NCI-H1694 treated with DMSO at 0.1 percent for 48 hours (cell line): Measurements from ENCODE around the gene PXMP4.

ENCODE experiments used
- DNase-seq: peaks from one replicate; lab custom pipeline; 2025; lab: John Stamatoyannopoulos, UW

Gene PXMP4

DNA sequence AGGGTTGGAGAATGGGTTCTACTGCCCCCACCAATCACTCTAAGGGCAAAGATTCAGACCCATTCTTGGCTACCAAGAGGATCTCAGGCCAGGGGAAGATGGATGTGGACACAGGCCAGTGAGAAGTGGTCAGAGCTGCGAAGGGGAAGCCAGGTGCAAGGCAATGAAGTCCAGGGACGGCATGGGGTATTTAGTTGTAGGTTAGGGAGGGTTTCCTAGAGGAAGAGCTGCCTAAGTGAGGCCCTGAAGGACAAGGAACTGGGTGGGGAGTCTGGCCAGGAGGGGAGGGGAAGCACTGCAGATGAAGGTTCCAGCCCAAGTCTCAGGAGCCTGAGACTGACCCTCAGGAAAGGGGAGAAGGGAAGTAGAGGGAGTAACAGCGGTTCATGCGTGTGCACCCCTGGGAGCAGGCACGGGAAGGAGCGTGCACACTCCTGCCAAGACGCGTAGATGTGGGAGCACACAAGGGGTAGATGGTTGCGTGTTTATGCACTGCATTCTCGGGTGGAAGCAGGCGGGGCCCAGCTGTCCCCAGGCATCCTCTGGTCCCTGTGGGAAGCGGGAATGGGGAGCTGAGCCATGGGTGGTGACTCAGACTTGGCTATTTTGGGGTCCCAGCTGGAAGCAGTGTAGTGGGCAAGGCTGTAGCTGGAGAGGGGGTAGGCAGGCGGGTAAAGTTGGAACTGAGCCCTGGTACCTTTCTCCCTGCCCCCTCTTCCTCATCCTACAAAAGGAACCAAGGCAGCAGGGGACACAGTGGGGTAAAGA, 50.1 kb downstream of the PXMP4 start:
- DNase-seq, result no peak

DNA sequence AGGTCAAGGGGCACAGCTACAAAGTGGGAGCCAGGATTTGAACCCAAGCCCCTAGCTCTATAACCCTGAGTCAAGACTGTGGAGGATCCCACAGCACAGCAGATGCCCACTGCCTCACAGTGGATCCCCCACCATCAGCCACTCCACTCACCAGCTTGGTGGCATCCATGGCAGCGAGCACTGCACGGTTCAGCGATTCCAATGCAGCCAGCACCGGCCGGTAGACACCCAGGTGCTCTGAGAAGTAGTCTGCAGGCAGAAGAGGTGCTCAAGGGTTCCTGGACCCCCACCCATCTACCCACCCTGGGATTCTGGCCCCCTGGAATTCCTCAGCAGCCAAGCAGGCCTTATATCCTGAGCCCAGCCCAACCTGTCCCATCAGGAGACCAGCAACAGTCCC, 50.9 kb downstream of the PXMP4 start:
- no peak for DNase-seq

DNA sequence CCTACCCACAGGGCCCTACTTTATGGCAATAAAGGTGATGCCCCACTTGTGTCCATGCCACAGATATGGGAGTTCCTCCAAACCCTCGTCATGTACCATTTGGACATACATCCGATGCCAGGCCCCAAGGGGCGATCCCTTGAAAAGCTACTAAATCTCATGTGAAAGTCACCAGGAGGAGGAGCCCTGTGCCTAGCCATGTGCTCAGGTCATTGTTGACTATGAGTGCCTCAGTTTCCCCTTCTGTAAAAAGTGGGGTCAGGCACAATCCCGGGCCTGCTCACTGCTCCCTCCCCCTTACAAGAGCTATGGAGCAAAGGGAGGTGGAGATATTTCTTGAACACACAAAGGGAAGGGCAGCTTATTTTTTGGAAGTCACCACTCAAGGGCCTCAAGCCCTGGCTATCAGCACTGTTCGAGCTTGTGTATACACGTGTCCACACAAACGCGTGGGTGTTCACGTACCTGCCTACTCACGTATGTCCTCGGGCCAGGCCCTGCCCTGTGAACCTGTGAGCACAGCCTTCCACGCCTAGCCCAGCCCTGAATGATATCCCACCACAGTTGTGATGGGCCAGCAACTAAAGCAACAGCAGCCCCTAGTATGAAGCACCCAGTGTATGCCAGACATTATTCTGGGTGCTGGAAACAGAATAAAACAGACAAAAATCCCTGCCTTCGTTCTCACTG, 51.5 kb downstream of the PXMP4 start:
- no peak for DNase-seq

DNA sequence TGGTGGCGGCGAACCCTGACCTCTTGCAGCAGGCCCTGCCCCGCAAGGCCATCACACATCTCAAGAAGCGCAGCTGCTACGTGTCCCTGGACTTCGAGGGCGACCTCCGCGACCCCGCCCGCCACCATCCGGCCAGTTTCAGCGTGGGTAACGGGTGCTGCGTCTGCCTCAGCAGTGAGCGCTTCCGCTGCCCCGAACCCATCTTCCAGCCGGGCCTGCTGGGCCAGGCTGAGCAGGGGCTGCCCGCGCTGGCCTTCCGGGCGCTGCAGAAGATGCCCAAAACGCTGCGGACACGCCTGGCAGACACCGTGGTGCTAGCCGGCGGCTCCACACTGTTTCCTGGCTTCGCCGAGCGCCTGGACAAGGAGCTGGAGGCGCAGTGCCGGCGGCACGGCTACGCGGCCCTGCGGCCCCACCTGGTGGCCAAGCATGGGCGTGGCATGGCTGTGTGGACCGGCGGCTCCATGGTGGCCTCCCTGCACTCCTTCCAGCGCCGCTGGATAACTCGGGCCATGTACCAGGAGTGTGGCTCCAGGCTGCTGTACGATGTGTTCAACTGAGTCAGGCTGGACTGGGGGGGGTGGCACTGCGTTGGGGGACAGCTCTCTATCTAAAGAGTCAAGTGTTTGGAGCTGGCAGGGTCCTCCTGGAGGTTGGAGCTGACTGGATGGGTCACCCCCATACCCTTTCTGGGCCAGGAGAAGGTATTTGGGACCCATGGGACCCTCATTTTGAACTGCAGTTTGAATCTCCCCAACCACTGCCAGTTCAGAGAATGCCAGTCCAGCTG, 52.2 kb downstream of the PXMP4 start:
- no peak for DNase-seq

DNA sequence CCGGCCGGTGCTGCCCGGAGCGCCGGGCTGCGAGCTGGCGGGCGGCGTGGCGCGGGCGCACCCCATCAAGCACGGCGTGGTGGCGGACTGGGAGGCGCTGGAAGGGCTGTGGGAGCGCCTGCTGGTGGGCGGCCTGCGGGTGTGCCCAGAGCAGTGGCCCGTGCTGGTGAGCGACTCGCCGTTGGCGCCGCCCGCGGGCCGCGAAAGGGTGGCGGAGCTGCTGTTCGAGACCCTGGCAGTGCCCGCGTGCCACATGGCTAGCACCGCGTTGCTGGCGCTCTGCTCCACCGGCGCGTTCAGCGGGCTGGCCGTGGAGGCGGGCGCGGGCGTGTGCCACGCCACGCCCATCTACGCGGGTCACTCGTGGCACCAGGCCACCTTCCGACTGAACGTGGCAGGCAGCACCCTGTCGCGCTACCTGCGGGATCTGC, 52.9 kb downstream of the PXMP4 start:
- DNase-seq, result no peak

DNA sequence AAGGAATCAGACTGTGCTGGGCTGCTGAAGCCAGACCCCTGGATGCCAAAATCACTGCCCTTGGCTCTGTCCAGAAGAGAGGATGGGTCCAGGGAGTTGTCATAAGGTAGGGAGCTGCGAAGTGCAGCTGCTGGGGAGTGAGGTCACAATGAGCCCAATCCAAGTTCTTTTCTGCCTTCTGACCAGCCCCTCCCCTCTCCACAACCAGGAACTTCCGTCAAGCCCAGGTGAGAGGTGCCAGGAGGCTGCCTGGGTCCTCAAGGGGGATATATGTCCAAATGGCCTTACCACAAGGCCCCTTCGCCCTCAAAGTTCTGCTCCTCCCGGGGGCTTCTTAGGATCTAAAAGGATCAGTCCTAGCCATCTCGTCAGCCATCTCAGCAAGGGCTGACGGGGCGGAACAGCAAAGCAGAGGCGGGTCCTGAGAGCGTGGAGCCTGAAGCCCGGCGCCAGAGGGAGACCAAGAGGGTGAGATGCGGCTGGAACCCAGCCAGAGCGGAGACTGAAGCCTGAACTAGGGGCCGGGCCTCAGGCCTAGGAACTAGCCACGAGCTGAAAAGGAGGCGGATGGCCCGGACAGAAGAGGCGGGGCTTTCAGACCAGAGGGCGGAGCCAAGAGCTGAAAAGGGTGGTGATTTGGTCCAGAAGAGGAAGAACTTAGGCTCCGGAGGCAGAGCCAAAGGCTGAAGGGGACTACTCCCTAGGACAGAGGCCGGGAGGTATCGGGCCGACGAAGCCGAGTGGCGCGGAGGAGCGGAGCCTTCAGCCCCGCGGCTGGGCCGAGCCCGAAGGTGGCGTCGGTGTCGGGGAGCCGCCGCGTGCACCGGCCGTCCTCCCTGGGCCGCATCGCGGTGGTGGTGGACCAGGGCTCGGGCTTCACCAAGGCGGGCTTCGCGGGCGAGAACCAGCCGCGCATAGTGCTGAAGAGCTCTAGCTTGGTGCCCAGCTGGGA, 53.5 kb downstream of the PXMP4 start, which contains the start of gene ACTL10:
ACTL10 (plus strand) TSS at position 651 of the 952 bp plus-strand sequence. CDS start 555 bp downstream, outside the sequence.
- DNase-seq, result peak; percentile 5

- no peak for DNase-seq
Measured at GRCh38 chr20:33664762-33665144, 55.4 kb downstream of the PXMP4 start.

GRCh38 chr20:33664085-33664761, 55.9 kb downstream of the PXMP4 start:
- no peak for DNase-seq

DNA sequence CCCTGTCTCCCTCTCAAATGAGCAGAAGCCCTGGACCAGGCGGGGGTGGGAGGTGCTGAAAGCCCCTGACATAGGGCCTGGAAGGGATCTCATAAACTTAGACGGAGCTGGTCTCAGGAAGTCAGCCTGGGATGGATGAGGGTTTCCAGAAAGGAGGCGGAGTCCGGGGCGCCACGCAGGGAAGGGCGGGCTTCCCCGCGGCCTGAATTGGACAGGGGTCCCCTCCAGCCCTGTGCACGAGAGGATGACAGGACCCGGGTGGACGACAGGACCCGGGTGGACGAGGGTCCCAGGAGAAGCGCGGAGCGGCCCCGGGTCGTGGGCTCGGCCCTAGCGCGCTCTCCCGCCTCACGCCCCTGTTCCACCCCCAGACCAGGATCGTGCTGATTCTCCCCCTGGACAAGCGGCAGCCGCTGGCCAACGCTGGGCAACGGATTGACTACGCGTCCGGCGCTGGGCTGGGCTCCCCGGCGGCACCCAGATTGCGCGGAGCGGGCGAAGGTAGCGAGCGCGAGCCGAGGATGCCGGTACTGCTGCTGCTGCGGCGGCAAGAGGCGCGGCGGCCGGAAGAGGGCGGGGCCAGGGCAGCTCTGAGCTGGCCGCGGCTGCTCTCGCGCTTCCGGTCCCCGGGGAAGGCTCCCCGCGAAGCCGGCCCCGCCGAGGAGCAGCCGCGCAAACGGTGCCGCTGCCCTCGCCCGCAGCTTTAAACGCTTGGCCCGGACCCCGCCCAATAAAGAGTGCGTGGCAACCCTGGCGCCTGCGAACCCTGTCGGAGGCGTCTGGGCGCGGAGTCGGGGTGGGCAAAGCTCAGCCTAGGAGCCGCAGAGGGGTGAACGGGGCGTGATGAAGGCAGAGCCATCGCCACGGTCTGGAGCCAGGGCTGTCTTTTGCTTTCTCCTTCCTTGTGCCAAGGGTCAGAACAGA, 56.7 kb downstream of the PXMP4 start:
- peak; percentile 30 for DNase-seq

DNA sequence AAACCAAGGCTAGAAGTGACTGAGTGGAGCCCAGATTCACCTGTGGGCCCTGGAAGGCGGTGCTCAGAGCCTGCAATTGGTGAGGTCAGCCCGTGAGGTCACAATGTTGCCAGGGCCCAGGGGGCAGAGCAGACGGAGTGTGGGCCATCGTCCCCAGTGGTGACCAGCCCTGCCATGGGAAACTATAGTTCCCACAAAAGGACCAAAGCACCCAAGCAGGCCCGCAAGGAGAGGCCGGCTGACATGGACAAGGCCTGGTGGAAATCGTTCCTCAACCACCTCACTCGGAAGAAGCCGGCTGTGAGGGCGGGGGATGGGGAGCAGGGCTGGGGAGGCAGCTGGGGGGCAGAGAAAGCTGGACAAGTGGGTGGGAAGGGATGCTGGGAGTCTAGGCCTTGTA, 57.9 kb downstream of the PXMP4 start, which contains the start of gene C20orf144:
C20orf144 (plus strand) TSS at position 156 of the 400 bp plus-strand sequence; CDS start at position 175, 19 bp downstream.
- DNase-seq, result no peak

DNA sequence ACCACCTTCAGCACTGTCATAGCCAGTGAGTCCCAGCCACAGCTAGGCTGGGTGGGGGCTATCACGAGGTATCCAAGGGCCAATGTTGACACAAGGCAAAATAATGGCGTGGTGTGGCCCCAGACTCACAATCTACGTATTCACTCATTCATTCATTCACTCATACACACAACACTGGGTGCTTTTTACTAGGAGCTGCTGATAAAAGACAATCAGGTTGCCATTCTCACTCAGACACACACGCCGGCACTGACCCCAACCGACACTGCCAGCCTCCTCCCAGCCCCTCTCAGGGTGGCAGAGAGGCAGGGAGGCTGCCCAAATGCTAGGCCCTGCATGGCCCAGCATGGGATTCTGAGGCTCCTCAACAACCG, 59.4 kb downstream of the PXMP4 start:
- DNase-seq, result no peak

GRCh38 chr20:33660035-33660684, 60.0 kb downstream of the PXMP4 start:
- DNase-seq, result no peak

GRCh38 chr20:33659341-33660034, 60.6 kb downstream of the PXMP4 start:
- no peak for DNase-seq

DNA sequence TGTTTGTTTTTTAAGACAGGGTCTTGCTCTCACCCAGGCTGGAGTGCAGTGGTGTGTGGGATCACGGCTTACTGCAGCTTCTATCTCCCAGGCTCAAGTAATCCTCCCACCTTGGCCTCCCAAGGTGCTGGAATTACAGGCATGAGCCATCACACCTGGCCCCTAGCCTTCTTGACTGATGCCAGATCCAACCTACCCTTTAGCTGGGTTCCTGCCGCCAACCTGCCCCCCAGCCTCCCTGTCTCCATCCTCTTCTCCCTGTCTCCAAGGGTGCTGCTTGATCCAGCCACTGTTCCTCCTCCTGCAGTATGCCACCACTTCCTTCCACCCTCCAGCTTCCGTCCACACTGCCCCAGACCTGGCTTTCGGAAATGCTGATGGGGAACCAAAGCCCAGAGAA, 61.2 kb downstream of the PXMP4 start:
- no peak for DNase-seq

- DNase-seq, result no peak
Measured at GRCh38 chr20:33658510-33658909, 61.6 kb downstream of the PXMP4 start.

GRCh38 chr20:33657704-33658095, 62.4 kb downstream of the PXMP4 start:
- DNase-seq, result no peak

- no peak for DNase-seq
Measured at GRCh38 chr20:33656783-33657703, 63.1 kb downstream of the PXMP4 start.
